Measurements from ENCODE around the gene CALU.

- TF ChIP-seq, protein P1, sequence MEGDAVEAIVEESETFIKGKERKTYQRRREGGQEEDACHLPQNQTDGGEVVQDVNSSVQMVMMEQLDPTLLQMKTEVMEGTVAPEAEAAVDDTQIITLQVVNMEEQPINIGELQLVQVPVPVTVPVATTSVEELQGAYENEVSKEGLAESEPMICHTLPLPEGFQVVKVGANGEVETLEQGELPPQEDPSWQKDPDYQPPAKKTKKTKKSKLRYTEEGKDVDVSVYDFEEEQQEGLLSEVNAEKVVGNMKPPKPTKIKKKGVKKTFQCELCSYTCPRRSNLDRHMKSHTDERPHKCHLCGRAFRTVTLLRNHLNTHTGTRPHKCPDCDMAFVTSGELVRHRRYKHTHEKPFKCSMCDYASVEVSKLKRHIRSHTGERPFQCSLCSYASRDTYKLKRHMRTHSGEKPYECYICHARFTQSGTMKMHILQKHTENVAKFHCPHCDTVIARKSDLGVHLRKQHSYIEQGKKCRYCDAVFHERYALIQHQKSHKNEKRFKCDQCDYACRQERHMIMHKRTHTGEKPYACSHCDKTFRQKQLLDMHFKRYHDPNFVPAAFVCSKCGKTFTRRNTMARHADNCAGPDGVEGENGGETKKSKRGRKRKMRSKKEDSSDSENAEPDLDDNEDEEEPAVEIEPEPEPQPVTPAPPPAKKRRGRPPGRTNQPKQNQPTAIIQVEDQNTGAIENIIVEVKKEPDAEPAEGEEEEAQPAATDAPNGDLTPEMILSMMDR (IDR thresholded peaks at IDR 0.05), result no peak
- no peak for TF ChIP-seq POLR2A (IDR thresholded peaks at IDR 0.05)
These were observed 42.7 kb downstream of the CALU start for GRCh38 chr7:128781851-128782250.
